Measurements from ENCODE around the gene JDP2. TPM values are rescaled to one million over a fixed set of nuclear protein-coding genes. Genes with fewer than 3 reads are reported as not detected.

Gene JDP2
- total RNA-seq, 1 experiment from 2014 or later: 22.8 TPM

GRCh38 chr14:75515629-75515996, 87.8 kb downstream of the JDP2 start:
- H2BK120ac ChIP-seq (ENCODE audit: low read depth, low read length, poor library complexity, severe bottlenecking): no peak overlapping the region
- no peak overlapping the region for H2BK5ac ChIP-seq (ENCODE audit: insufficient read length, low read length)
- no peaks in the 10 kb centered on the region for H3K79me2 ChIP-seq (ENCODE audit: insufficient read depth, low read length)
- H3K4me1 ChIP-seq (ENCODE audit: insufficient read depth, low read length): no peaks in the 10 kb centered on the region; the same call in 1 of the 2 replicates
- no peak overlapping the region for H3K14ac ChIP-seq (ENCODE audit: insufficient read depth, low read length)
- H2BK15ac ChIP-seq (ENCODE audit: low read depth, low read length): no peak overlapping the region
- Mint-ChIP-seq H3K4me1 (peaks cover 10 to 18% of the 10 kb centered on the region in 2 experiments), H3K36me3 (ENCODE audit: insufficient read depth in 1 of 3, low read depth in 3 of 3) (no peaks in the 10 kb centered on the region; a peak in 1 of 7 replicates), H3K9me3 (peaks cover 0 to 3% of the 10 kb centered on the region in 2 experiments; a peak in 1 of 5 replicates), H3K4me3 (no peak overlapping the region), H3K27ac (no peak overlapping the region), H3K27me3 (ENCODE audit: low read depth) (no peaks in the 10 kb centered on the region)
- no peak overlapping the region for H4K5ac ChIP-seq (ENCODE audit: insufficient read length, low read depth, low read length)
- no peak overlapping the region for H2BK12ac ChIP-seq (ENCODE audit: insufficient read length, low read depth, low read length)
- DNase-seq: no peak
- H4K8ac ChIP-seq (replicated peaks; ENCODE audit: insufficient read length, low read depth, low read length): no peak overlapping the region
- no peak overlapping the region for H3K18ac ChIP-seq (ENCODE audit: insufficient read length, low read depth, low read length)
- no peaks in the 10 kb centered on the region for H3K27me3 ChIP-seq (ENCODE audit: insufficient read depth, low read length)
- H2BK20ac ChIP-seq (ENCODE audit: low read depth, low read length, poor library complexity, severe bottlenecking): no peak overlapping the region
- H4K91ac ChIP-seq (ENCODE audit: insufficient read length, low read depth, low read length): no peak overlapping the region
- TF ChIP-seq CTCF (conservative IDR thresholded peaks at IDR 0.05): no peak
- H3K23me2 ChIP-seq (ENCODE audit: insufficient read length, low read depth, low read length, poor library complexity, severe bottlenecking): peaks cover 3% of the 10 kb centered on the region
- no peak overlapping the region for H3K9ac ChIP-seq (ENCODE audit: extremely low read depth, insufficient read length, low read length)
- no peaks in the 10 kb centered on the region for H3K9me3 ChIP-seq (ENCODE audit: control insufficient read depth, low read depth, low read length)
- no peak overlapping the region for H3K4ac ChIP-seq (ENCODE audit: low read depth, low read length)
- H2AFZ ChIP-seq (ENCODE audit: low read length): no peak overlapping the region
- no peak overlapping the region for H3K56ac ChIP-seq (ENCODE audit: insufficient read length, low read depth, low read length)
- H3K27ac ChIP-seq (ENCODE audit: insufficient read length, low read depth, low read length): no peak overlapping the region
- no peak overlapping the region for H3T11ph ChIP-seq (ENCODE audit: low read length)
- no peaks in the 10 kb centered on the region for H3K79me1 ChIP-seq (ENCODE audit: insufficient read depth, low read depth, low read length, poor library complexity, severe bottlenecking)
- H3K4me2 ChIP-seq (ENCODE audit: insufficient read depth, insufficient read length, low read length): no peak overlapping the region
- no CpG with 5 or more reads among the region's 7 CpGs for WGBS (ENCODE audit: extremely low coverage, insufficient read length, low lambda C conversion rate)
- H4K20me1 ChIP-seq (ENCODE audit: control insufficient read depth, insufficient read depth, insufficient read length): no peaks in the 10 kb centered on the region
- no peak overlapping the region for H3K23ac ChIP-seq (ENCODE audit: insufficient read length, low read depth, low read length)
- no peak overlapping the region for H2AK5ac ChIP-seq (ENCODE audit: insufficient read length, low read length)
